HL-60 (cell line): ENCODE results near the gene CDH2.

Source experiments
- DNase-seq, 2 experiments: peaks; one replicate each; pipeline ENCODE4 v3.0.0-alpha.2; 2010 to 2020; ENCODE audit warnings: low read depth in 1 of 2, low spot score in 1 of 2
- H3K27ac ChIP-seq: fragments of 250-450 bp; sonication (Bioruptor Pico); replicated peaks from 2 replicates; pipeline ENCODE4 v1.5.1; 2020; ENCODE audit warnings: mild to moderate bottlenecking, moderate library complexity
- H3K27me3 ChIP-seq: fragments of 250-450 bp; sonication (Bioruptor Pico); 2 replicates; pipeline ENCODE4 v1.5.1; 2021; ENCODE audit warnings: mild to moderate bottlenecking, moderate library complexity; ENCODE audit not compliant: insufficient read depth, poor library complexity, severe bottlenecking
- H3K4me3 ChIP-seq: replicated peaks from 2 replicates; pipeline ENCODE4 v1.5.1; 2011; ENCODE audit warnings: mild to moderate bottlenecking, control low read depth, low read length; ENCODE audit not compliant: insufficient read depth
- CTCF ChIP-seq: IDR thresholded peaks from one replicate; pipeline ENCODE4 v1.5.1; 2011; ENCODE audit warnings: low read length, control low read depth, inconsistent platforms; ENCODE audit not compliant: insufficient read depth
- GABPA ChIP-seq: IDR thresholded peaks from 2 replicates; pipeline ENCODE4 v1.6.1; 2012; ENCODE audit warnings: low read depth
- POLR2AphosphoS5 ChIP-seq: IDR thresholded peaks from 2 replicates; pipeline ENCODE4 v1.6.1; 2012; ENCODE audit warnings: low read depth
- REST ChIP-seq: IDR thresholded peaks from 2 replicates; pipeline ENCODE4 v1.6.1; 2012; ENCODE audit warnings: low read depth; ENCODE audit not compliant: insufficient replicate concordance
- SPI1 ChIP-seq: IDR thresholded peaks from 2 replicates; pipeline ENCODE4 v1.6.1; 2012; ENCODE audit warnings: low read depth, mild to moderate bottlenecking, borderline replicate concordance

The CDH2 gene

GRCh38 chr18:28040211-28040610, 136.7 kb downstream of the CDH2 start:
- Histone ChIP-seq H3K27me3 (peaks cover 3% of the 10 kb centered on the region), H3K4me3 (no peak overlapping the region), H3K27ac (no peak overlapping the region)
- DNase-seq: no peak
- no peak for TF ChIP-seq CTCF
- no peak for TF ChIP-seq POLR2AphosphoS5
- TF ChIP-seq SPI1: no peak
- no peak for TF ChIP-seq REST
- no peak for TF ChIP-seq GABPA

- Histone ChIP-seq H3K27ac (no peak overlapping the region), H3K4me3 (no peak overlapping the region), H3K27me3 (peaks cover 3% of the 10 kb centered on the region)
- no peak for DNase-seq
- TF ChIP-seq REST (no peak), SPI1 (no peak)
Observed at GRCh38 chr18:28039691-28040090, 137.2 kb downstream of the CDH2 start.

- DNase-seq: no peak
- TF ChIP-seq SPI1 (no peak), REST (no peak), POLR2AphosphoS5 (no peak), CTCF (no peak), GABPA (no peak)
- Histone ChIP-seq H3K27ac (no peak overlapping the region), H3K4me3 (no peak overlapping the region), H3K27me3 (peaks cover 3% of the 10 kb centered on the region)
Observed at GRCh38 chr18:28039078-28039477, 137.9 kb downstream of the CDH2 start.

GRCh38 chr18:28036488-28036887, 140.4 kb downstream of the CDH2 start:
- no peak overlapping the region for H3K27ac ChIP-seq
- TF ChIP-seq CTCF (no peak), GABPA (no peak), POLR2AphosphoS5 (no peak)
- H3K27me3 ChIP-seq: peaks cover 3% of the 10 kb centered on the region
- no peak for DNase-seq
- H3K4me3 ChIP-seq: no peak overlapping the region
